GM23338 (cell line): ENCODE data around the gene PACS1. TPM values are rescaled to one million over a fixed set of nuclear protein-coding genes. Genes with fewer than 3 reads are reported as not detected.

ENCODE experiments used
- CTCF ChIP-seq, 2 experiments: fragments of 200-600 bp in 1 of 2; sonication (generic) in 1 of 2; conservative IDR thresholded peaks; 2 replicates each; pipeline versions ENCODE4 v1.5.1 to v1.6.1; 2016 to 2017; ENCODE audit warnings: antibody characterized with exemption in 2 of 2, low read depth in 2 of 2, mild to moderate bottlenecking in 2 of 2, moderate library complexity in 1 of 2
- EZH2 ChIP-seq: fragments of 200-600 bp; sonication (generic); IDR thresholded peaks from one replicate; pipeline ENCODE4 v1.8.0; 2017; ENCODE audit warnings: antibody characterized with exemption, mild to moderate bottlenecking, low read depth; ENCODE audit not compliant: unreplicated experiment
- JUNB ChIP-seq: IDR thresholded peaks from one replicate; pipeline ENCODE4 v1.6.1; 2016; ENCODE audit warnings: antibody characterized with exemption; ENCODE audit not compliant: unreplicated experiment
- NANOG ChIP-seq: IDR thresholded peaks from 2 replicates; pipeline ENCODE4 v1.6.1; 2016; ENCODE audit warnings: antibody characterized with exemption, borderline replicate concordance
- POLR2AphosphoS5 ChIP-seq: IDR thresholded peaks from 2 replicates; pipeline ENCODE4 v1.6.1; 2016; ENCODE audit warnings: antibody characterized with exemption, low read depth
- REST ChIP-seq: IDR thresholded peaks from one replicate; pipeline ENCODE4 v1.6.1; 2018; ENCODE audit warnings: antibody characterized with exemption; ENCODE audit not compliant: unreplicated experiment
- STAT1 ChIP-seq: IDR thresholded peaks from one replicate; pipeline ENCODE4 v1.6.1; 2016; ENCODE audit warnings: antibody characterized with exemption; ENCODE audit not compliant: unreplicated experiment
- ZNF114 ChIP-seq: fragments of 250-450 bp; sonication (Bioruptor Pico); IDR thresholded peaks from 2 replicates; pipeline ENCODE4 v1.5.0; 2020; ENCODE audit warnings: mild to moderate bottlenecking, moderate library complexity
- ZNF331 ChIP-seq: fragments of 250-450 bp; sonication (Bioruptor Pico); IDR thresholded peaks from 2 replicates; pipeline ENCODE4 v1.5.0; 2020; ENCODE audit warnings: low read depth, mild to moderate bottlenecking, moderate library complexity
- ZNF462 ChIP-seq: fragments of 250-450 bp; sonication (Bioruptor Pico); IDR thresholded peaks from 2 replicates; pipeline ENCODE4 v1.5.0; 2020; ENCODE audit warnings: mild to moderate bottlenecking, moderate library complexity
- polyA plus RNA-seq: library from polyadenylated mRNA; unstranded; fragments of >200 nt; fragmentation: Nextera tagmentation; extraction: Ambion mirVana; gene quantifications from 2 replicates; pipeline ENCODE4 v1.2.1, GENCODE V29; 2016
- total RNA-seq: library from RNA; depleted of rRNA; stranded (reverse); fragments of >200 nt; shearing (Covaris generic); gene quantifications from 2 replicates; pipeline ENCODE4 v1.2.3, GENCODE V29; 2014

The PACS1 gene
- total and polyA plus RNA-seq, 2 experiments from 2014 or later, result 8.0 to 37.5 TPM

GRCh38 chr11:66277471-66278362 is 207.6 kb downstream of the PACS1 start, which contains the start of gene CNIH2 (continued):
- TF ChIP-seq ZNF462 (CRISPR knock-in tag) (no peak), REST (no peak), JUNB (no peak), ZNF114 (CRISPR knock-in tag) (no peak), STAT1 (no peak), CTCF (conservative IDR thresholded peaks at IDR 0.05; ENCODE audit: low read depth in 2 of 2) (no peak), POLR2AphosphoS5 (no peak; the same call in 1 of the 2 replicates), EZH2 (no peak), ZNF331 (CRISPR knock-in tag) (no peak), NANOG (no peak)
